Measurements from ENCODE around the gene NUF2.

The NUF2 gene

GRCh38 chr1:163331116-163331515, 9.4 kb downstream of the NUF2 start:
- Histone ChIP-seq H4K91ac (ENCODE audit: low read depth, low read length) (no peak overlapping the region), H3K27ac (ENCODE audit: low read depth, low read length) (no peak overlapping the region), H4K8ac (ENCODE audit: low read depth, low read length) (no peak overlapping the region), H2BK5ac (ENCODE audit: low read depth, low read length, poor library complexity) (no peak overlapping the region), H3K27me3 (ENCODE audit: insufficient read depth, low read length) (no peaks in the 10 kb centered on the region), H3K9ac (ENCODE audit: low read length) (no peak overlapping the region), H3K18ac (ENCODE audit: low read length) (no peak overlapping the region), H3K4me1 (ENCODE audit: control insufficient read depth in 1 of 2, insufficient read depth in 2 of 2, low read length in 2 of 2) (no peaks in the 10 kb centered on the region), H3K23ac (ENCODE audit: low read length) (no peak overlapping the region), H2BK12ac (ENCODE audit: low read length) (no peak overlapping the region), H3K4ac (ENCODE audit: low read depth, low read length) (no peak overlapping the region), H4K12ac (ENCODE audit: low read depth, low read length) (no peak overlapping the region), H3K9me3 (ENCODE audit: insufficient read depth, low read depth, low read length) (no peaks in the 10 kb centered on the region), H3K4me2 (ENCODE audit: low read length) (no peak overlapping the region), H3K14ac (ENCODE audit: low read length) (no peak overlapping the region), H2AK5ac (ENCODE audit: low read length) (no peak overlapping the region), H3K36me3 (ENCODE audit: control insufficient read depth in 1 of 2, insufficient read depth in 2 of 2, low read length in 2 of 2) (peaks cover 0 to 4% of the 10 kb centered on the region in 2 experiments), H3K79me2 (ENCODE audit: control insufficient read depth, insufficient read depth, low read length, poor library complexity) (no peaks in the 10 kb centered on the region), H3K79me1 (ENCODE audit: low read length) (no peaks in the 10 kb centered on the region), H2BK120ac (ENCODE audit: insufficient read depth, low read length, poor library complexity) (no peak overlapping the region), H2AFZ (ENCODE audit: insufficient read depth, low read length, poor library complexity) (no peak overlapping the region), H3K4me3 (ENCODE audit: low read depth, low read length) (no peak overlapping the region)
- no peak for DNase-seq
- no CpG with 5 or more reads among the region's 2 CpGs for WGBS (ENCODE audit: extremely low coverage, insufficient coverage, insufficient read length)

DNA sequence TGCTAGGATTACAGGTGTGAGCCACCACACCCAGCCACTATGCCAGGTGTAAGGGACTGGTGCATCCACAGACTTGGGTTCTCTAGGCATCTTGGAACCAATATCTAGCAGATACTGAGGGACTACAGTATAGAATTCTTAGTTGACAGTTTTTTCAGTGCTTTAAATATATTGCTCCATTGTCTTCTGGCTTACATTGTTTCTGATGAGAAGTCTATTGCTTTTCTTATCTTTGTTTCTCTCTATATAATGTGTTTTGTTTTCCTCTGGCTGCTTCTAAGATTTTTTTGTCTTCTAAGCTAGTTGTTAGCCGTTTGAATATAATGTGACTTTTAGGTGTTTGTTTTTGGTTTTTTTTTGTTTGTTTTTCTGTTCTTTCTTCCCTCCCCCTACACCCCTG, 13.5 kb downstream of the NUF2 start:
- no peak overlapping the region for H3K14ac ChIP-seq (ENCODE audit: low read length)
- no peak overlapping the region for H3K18ac ChIP-seq (ENCODE audit: low read length)
- no peak overlapping the region for H4K12ac ChIP-seq (ENCODE audit: low read depth, low read length)
- no peak overlapping the region for H3K23ac ChIP-seq (ENCODE audit: low read length)
- H2AK5ac ChIP-seq (ENCODE audit: low read length), result no peak overlapping the region
- no peak overlapping the region for H3K4ac ChIP-seq (ENCODE audit: low read depth, low read length)
- no peak overlapping the region for H3K27ac ChIP-seq (ENCODE audit: low read depth, low read length)
- no peaks in the 10 kb centered on the region for H3K9me3 ChIP-seq (ENCODE audit: insufficient read depth, low read depth, low read length)
- H2BK5ac ChIP-seq (ENCODE audit: low read depth, low read length, poor library complexity), result no peak overlapping the region
- no peaks in the 10 kb centered on the region for H3K4me1 ChIP-seq (ENCODE audit: control insufficient read depth in 1 of 2, insufficient read depth in 2 of 2, low read length in 2 of 2)
- no peak for DNase-seq
- H2BK120ac ChIP-seq (ENCODE audit: insufficient read depth, low read length, poor library complexity), result no peak overlapping the region
- peaks cover 0 to 1% of the 10 kb centered on the region in 2 experiments for H3K36me3 ChIP-seq (ENCODE audit: control insufficient read depth in 1 of 2, insufficient read depth in 2 of 2, low read length in 2 of 2)
- H2BK12ac ChIP-seq (ENCODE audit: low read length), result no peak overlapping the region
- H3K79me1 ChIP-seq (ENCODE audit: low read length), result no peaks in the 10 kb centered on the region
- H2AFZ ChIP-seq (ENCODE audit: insufficient read depth, low read length, poor library complexity), result no peak overlapping the region
- H4K8ac ChIP-seq (ENCODE audit: low read depth, low read length), result no peak overlapping the region
- no peak overlapping the region for H3K4me3 ChIP-seq (ENCODE audit: low read depth, low read length)
- H3K9ac ChIP-seq (ENCODE audit: low read length), result no peak overlapping the region
- H3K27me3 ChIP-seq (ENCODE audit: insufficient read depth, low read length), result no peaks in the 10 kb centered on the region
- no peak overlapping the region for H3K4me2 ChIP-seq (ENCODE audit: low read length)
- WGBS (ENCODE audit: extremely low coverage, insufficient coverage, insufficient read length), result no CpG with 5 or more reads among the region's 1 CpG
- H4K91ac ChIP-seq (ENCODE audit: low read depth, low read length), result no peak overlapping the region
- H3K79me2 ChIP-seq (ENCODE audit: control insufficient read depth, insufficient read depth, low read length, poor library complexity), result no peaks in the 10 kb centered on the region

GRCh38 chr1:163337631-163338030, 15.9 kb downstream of the NUF2 start:
- H3K4me3 ChIP-seq (ENCODE audit: low read depth, low read length), result no peak overlapping the region
- no peaks in the 10 kb centered on the region for H3K9me3 ChIP-seq (ENCODE audit: insufficient read depth, low read depth, low read length)
- H3K27me3 ChIP-seq (ENCODE audit: insufficient read depth, low read length), result no peaks in the 10 kb centered on the region
- no peak overlapping the region for H3K23ac ChIP-seq (ENCODE audit: low read length)
- H3K4me2 ChIP-seq (ENCODE audit: low read length), result no peak overlapping the region
- no peak for DNase-seq
- no peaks in the 10 kb centered on the region for H3K79me2 ChIP-seq (ENCODE audit: control insufficient read depth, insufficient read depth, low read length, poor library complexity)
- no peak overlapping the region for H3K9ac ChIP-seq (ENCODE audit: low read length)
- no peak overlapping the region for H3K18ac ChIP-seq (ENCODE audit: low read length)
- peaks cover 2 to 3% of the 10 kb centered on the region in 2 experiments for H3K36me3 ChIP-seq (ENCODE audit: control insufficient read depth in 1 of 2, insufficient read depth in 2 of 2, low read length in 2 of 2)
- H4K91ac ChIP-seq (ENCODE audit: low read depth, low read length), result no peak overlapping the region
- H2BK120ac ChIP-seq (ENCODE audit: insufficient read depth, low read length, poor library complexity), result no peak overlapping the region
- no peak overlapping the region for H2AFZ ChIP-seq (ENCODE audit: insufficient read depth, low read length, poor library complexity)
- H2BK12ac ChIP-seq (ENCODE audit: low read length), result no peak overlapping the region
- H4K12ac ChIP-seq (ENCODE audit: low read depth, low read length), result no peak overlapping the region
- H2BK5ac ChIP-seq (ENCODE audit: low read depth, low read length, poor library complexity), result no peak overlapping the region
- H3K79me1 ChIP-seq (ENCODE audit: low read length), result no peaks in the 10 kb centered on the region
- H3K27ac ChIP-seq (ENCODE audit: low read depth, low read length), result no peak overlapping the region
- H3K4ac ChIP-seq (ENCODE audit: low read depth, low read length), result no peak overlapping the region
- H3K14ac ChIP-seq (ENCODE audit: low read length), result no peak overlapping the region
- no peak overlapping the region for H4K8ac ChIP-seq (ENCODE audit: low read depth, low read length)
- no peak overlapping the region for H2AK5ac ChIP-seq (ENCODE audit: low read length)
- H3K4me1 ChIP-seq (ENCODE audit: control insufficient read depth in 1 of 2, insufficient read depth in 2 of 2, low read length in 2 of 2), result no peaks in the 10 kb centered on the region
- no CpG with 5 or more reads among the region's 1 CpG for WGBS (ENCODE audit: extremely low coverage, insufficient coverage, insufficient read length)

DNA sequence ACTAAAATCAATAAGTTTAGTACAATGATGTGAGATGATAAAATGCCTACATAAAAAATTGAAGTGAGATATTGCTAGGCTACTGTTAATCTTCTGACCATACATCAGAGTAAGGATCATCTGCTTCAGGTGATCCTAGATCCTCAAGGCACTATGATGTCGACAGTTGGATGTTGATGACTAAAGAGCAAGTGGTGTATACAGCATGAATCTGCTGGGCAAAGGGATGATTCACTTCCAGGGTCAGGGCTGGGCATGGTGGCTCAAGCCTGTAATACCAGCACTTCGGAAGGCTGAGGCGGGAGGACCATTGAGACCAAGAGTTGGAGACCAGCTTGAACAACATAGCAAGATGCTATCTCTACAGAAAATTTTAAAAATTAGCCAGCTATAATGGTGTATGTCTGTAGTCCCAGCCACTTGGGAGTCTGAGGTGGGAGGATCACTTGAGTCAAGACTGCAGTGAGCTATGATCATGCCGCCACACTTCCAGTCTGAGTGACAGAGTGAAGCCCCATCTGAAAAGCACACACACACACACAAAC, 24.6 kb downstream of the NUF2 start:
- H3K9me3 ChIP-seq (ENCODE audit: insufficient read depth, low read depth, low read length), result no peaks in the 10 kb centered on the region
- no peak overlapping the region for H3K14ac ChIP-seq (ENCODE audit: low read length)
- no peaks in the 10 kb centered on the region for H3K79me2 ChIP-seq (ENCODE audit: control insufficient read depth, insufficient read depth, low read length, poor library complexity)
- H3K23ac ChIP-seq (ENCODE audit: low read length), result no peak overlapping the region
- no CpG with 5 or more reads among the region's 4 CpGs for WGBS (ENCODE audit: extremely low coverage, insufficient coverage, insufficient read length)
- no peak overlapping the region for H2BK5ac ChIP-seq (ENCODE audit: low read depth, low read length, poor library complexity)
- H2AFZ ChIP-seq (ENCODE audit: insufficient read depth, low read length, poor library complexity), result no peak overlapping the region
- H3K4ac ChIP-seq (ENCODE audit: low read depth, low read length), result no peak overlapping the region
- H2BK120ac ChIP-seq (ENCODE audit: insufficient read depth, low read length, poor library complexity), result no peak overlapping the region
- H2AK5ac ChIP-seq (ENCODE audit: low read length), result no peak overlapping the region
- H3K4me1 ChIP-seq (ENCODE audit: control insufficient read depth in 1 of 2, insufficient read depth in 2 of 2, low read length in 2 of 2), result no peaks in the 10 kb centered on the region
- H3K4me2 ChIP-seq (ENCODE audit: low read length), result no peak overlapping the region
- H4K91ac ChIP-seq (ENCODE audit: low read depth, low read length), result no peak overlapping the region
- H3K36me3 ChIP-seq (ENCODE audit: control insufficient read depth in 1 of 2, insufficient read depth in 2 of 2, low read length in 2 of 2), result peaks cover 3 to 4% of the 10 kb centered on the region in 2 experiments
- no peak overlapping the region for H4K8ac ChIP-seq (ENCODE audit: low read depth, low read length)
- no peaks in the 10 kb centered on the region for H3K27me3 ChIP-seq (ENCODE audit: insufficient read depth, low read length)
- peak; percentile 85 to 96 for DNase-seq
- H3K79me1 ChIP-seq (ENCODE audit: low read length), result no peaks in the 10 kb centered on the region
- H3K27ac ChIP-seq (ENCODE audit: low read depth, low read length), result no peak overlapping the region
- no peak overlapping the region for H3K9ac ChIP-seq (ENCODE audit: low read length)
- no peak overlapping the region for H3K4me3 ChIP-seq (ENCODE audit: low read depth, low read length)
- H3K18ac ChIP-seq (ENCODE audit: low read length), result no peak overlapping the region
- no peak overlapping the region for H4K12ac ChIP-seq (ENCODE audit: low read depth, low read length)
- no peak overlapping the region for H2BK12ac ChIP-seq (ENCODE audit: low read length)
